Esophagus (tissue), 2 donors: ENCODE data around the gene RASSF4. TPM values are rescaled to one million over a fixed set of nuclear protein-coding genes. Genes with fewer than 3 reads are reported as not detected.
A peak's percentile ranks its signal among the peaks of the same experiment; 100 is the strongest.

Source experiments
- H3K27ac ChIP-seq, 2 donors: one replicate each; pipeline ENCODE4 v1.5.1; 2013; ENCODE audit warnings: low read depth in 2 of 2, mild to moderate bottlenecking in 2 of 2, inconsistent platforms in 1 of 2, low read length in 1 of 2, moderate library complexity in 1 of 2
- H3K27me3 ChIP-seq, 2 donors: one replicate each; pipeline ENCODE4 v1.6.1; 2013; ENCODE audit warnings: low read length in 2 of 2, control low read depth in 1 of 2, mild to moderate bottlenecking in 1 of 2; ENCODE audit not compliant: insufficient read depth in 2 of 2, control insufficient read depth in 1 of 2
- H3K36me3 ChIP-seq, 2 donors: one replicate each; pipeline ENCODE4 v1.6.1; 2013; ENCODE audit warnings: low read length in 1 of 2; ENCODE audit not compliant: control insufficient read depth in 2 of 2, insufficient read depth in 2 of 2
- H3K4me1 ChIP-seq, 2 donors: one replicate each; pipeline ENCODE4 v1.6.1; 2013; ENCODE audit warnings: low read length in 1 of 2; ENCODE audit not compliant: control insufficient read depth in 2 of 2, insufficient read depth in 2 of 2
- H3K4me3 ChIP-seq, 2 donors: one replicate each; pipeline ENCODE4 v1.5.1; 2013; ENCODE audit warnings: low read length in 2 of 2, mild to moderate bottlenecking in 2 of 2, low read depth in 1 of 2, moderate library complexity in 1 of 2
- H3K9me3 ChIP-seq, 2 donors: one replicate each; pipeline ENCODE4 v1.6.1; 2013; ENCODE audit warnings: mild to moderate bottlenecking in 2 of 2, low read depth in 1 of 2, low read length in 1 of 2, moderate library complexity in 1 of 2; ENCODE audit not compliant: control insufficient read depth in 2 of 2, insufficient read depth in 1 of 2
- WGBS, 2 donors: extraction: QIAGEN DNeasy Blood & Tissue Kit; methylation state at CpG; one replicate each; pipeline ENCODE4 v1.1.7; 2013; 5-methylcytosine and 5-hydroxymethylcytosine counted together
- polyA plus RNA-seq, 2 donors: library from polyadenylated mRNA; stranded (reverse); fragments of 200-250 nt; gene quantifications; one replicate each; pipeline ENCODE4 v1.2.3, GENCODE V29; 2013
- donor health status: healthy with polysubstance abuse.
- donor health status: Bipolar disorder and iron deficiency.

Gene RASSF4
- polyA plus RNA-seq, 2 donors = 3.6 to 3.7 TPM

DNA sequence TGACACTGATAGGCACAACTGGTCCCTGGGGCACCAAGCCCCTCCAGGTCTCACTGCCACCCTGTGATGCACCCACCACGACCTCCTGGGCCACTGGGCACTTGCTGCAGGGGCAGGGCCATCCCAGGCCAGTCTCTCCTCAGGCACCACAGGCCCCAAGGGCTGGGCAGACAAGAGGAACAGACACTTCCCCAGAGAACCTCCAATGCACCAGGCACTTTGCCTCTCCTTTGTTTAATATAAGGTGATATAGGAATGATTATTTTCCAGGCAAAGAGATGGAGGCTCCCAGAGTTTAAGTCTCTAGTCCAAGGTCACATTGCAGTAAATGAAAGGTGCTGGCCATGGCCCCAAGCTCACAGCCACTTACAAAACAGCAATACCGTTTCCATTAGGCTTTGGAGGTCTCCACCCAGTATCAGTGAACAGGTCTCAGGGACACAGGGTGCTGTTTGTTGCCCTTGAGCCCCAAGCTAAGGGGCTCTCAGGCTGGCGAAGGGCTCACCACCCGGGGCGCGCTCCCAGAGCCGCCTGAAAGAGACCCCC, 14.6 kb downstream of the RASSF4 start:
- H3K4me3 ChIP-seq = peak overlapping the region; percentile 42 to 45
- peak overlapping the region; percentile 69 to 77 for H3K27ac ChIP-seq
- H3K27me3 ChIP-seq = no peaks in the 10 kb centered on the region
- H3K9me3 ChIP-seq = no peaks in the 10 kb centered on the region
- H3K36me3 ChIP-seq = peaks cover 0 to 13% of the 10 kb centered on the region in 2 donors
- 39 to 46% methylated on average over 7 of the region's 7 CpGs for WGBS, 2 donors
- H3K4me1 ChIP-seq = peaks cover 10 to 12% of the 10 kb centered on the region in 2 donors

DNA sequence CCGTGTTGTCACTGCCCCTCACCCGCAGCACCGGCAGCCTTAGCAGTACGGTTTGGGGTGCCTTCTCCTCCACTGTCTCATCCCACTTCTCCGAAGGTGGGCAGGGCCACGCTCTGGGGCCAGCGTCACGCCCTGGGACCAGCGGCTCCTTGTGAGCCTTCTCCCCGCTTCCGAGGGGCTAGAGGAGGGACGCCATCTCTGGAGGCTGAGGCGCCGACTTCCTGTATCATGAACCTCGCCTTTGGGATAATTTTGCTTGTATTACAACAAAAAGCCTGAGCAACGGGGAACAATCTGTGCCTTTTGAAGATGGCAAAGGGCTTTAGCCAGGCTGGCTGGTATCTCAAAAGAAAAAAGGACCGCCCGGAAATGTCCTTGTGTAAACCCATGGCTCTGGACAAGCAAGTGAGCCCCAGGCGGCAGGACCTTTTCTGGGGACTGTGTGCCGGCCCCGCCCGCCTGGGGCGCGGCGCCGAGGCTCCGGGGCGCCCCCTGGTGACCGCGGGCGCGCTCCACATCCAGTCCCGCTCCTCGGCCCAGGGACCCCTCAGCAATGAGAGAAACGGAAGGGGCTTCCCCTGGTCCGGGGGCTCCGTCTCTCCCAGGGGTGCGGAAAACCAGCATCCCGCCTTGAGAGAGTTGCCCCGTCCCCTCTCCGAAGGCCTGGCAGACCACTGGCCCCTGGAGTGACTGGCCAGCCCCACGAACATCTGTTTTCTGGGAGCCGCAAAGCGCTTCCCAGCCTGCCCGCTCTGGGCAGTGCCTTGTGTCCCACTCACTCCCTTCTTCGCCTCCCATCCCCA, 15.2 kb downstream of the RASSF4 start:
- no peaks in the 10 kb centered on the region for H3K9me3 ChIP-seq
- H3K27ac ChIP-seq = peak overlapping the region; percentile 69 to 79
- 3 to 5% methylated on average over 43 to 46 of the region's 46 CpGs for WGBS, 2 donors
- H3K4me1 ChIP-seq = peaks cover 17 to 18% of the 10 kb centered on the region in 2 donors
- no peaks in the 10 kb centered on the region for H3K27me3 ChIP-seq
- peak overlapping the region; percentile 42 to 45 for H3K4me3 ChIP-seq
- H3K36me3 ChIP-seq = peaks cover 0 to 11% of the 10 kb centered on the region in 2 donors

DNA sequence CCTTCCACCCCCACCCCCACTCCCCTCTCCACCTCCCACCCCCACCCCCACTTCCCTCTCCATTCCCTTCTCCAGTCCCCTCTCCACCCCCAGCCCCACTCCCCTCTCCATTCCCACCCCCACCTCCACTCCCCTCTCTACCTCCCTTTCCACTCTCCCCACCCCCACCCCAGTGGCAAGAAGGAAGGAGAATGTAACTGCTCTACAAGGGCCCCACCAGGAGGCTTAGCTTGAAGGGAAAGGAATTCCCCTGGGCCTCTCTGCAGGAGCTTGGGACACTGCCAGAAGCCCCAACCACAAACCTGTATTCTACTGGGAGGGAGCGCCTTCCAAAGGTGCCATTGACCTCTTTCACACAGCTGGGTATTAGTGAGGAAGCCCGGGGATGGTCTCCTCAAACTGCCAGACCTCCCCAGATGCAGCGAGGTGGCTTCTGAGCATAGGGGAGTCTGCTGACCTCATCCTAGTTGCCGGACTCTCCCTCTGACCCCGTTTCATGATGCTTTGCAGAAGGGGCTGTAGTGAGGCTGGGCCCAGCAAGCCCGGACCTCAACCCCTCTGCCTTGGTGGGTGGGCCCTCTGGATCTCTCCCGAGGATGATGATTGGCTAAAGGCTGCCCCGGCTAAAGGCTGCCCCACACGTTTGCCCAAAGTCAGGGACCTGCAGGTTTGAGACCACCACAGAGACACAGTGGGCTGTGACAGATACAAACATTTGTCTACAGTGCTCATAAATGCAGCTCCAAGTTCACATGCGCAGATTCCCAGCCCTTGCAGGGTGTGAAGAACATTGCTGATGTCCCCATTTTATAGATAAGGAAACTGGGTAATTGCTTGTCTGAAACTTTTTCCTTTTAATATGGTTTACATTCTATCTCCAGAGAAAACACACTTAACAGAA, 16.1 kb downstream of the RASSF4 start:
- H3K27ac ChIP-seq = peak overlapping the region; percentile 29 to 79
- no peaks in the 10 kb centered on the region for H3K9me3 ChIP-seq
- H3K27me3 ChIP-seq = no peaks in the 10 kb centered on the region
- peaks cover 0 to 5% of the 10 kb centered on the region in 2 donors for H3K36me3 ChIP-seq
- H3K4me1 ChIP-seq = peaks cover 23 to 24% of the 10 kb centered on the region in 2 donors
- 49 to 50% methylated on average over 10 of the region's 10 CpGs for WGBS, 2 donors
- peak overlapping the region in 1 of 2 donors; percentile 18 for H3K4me3 ChIP-seq

DNA sequence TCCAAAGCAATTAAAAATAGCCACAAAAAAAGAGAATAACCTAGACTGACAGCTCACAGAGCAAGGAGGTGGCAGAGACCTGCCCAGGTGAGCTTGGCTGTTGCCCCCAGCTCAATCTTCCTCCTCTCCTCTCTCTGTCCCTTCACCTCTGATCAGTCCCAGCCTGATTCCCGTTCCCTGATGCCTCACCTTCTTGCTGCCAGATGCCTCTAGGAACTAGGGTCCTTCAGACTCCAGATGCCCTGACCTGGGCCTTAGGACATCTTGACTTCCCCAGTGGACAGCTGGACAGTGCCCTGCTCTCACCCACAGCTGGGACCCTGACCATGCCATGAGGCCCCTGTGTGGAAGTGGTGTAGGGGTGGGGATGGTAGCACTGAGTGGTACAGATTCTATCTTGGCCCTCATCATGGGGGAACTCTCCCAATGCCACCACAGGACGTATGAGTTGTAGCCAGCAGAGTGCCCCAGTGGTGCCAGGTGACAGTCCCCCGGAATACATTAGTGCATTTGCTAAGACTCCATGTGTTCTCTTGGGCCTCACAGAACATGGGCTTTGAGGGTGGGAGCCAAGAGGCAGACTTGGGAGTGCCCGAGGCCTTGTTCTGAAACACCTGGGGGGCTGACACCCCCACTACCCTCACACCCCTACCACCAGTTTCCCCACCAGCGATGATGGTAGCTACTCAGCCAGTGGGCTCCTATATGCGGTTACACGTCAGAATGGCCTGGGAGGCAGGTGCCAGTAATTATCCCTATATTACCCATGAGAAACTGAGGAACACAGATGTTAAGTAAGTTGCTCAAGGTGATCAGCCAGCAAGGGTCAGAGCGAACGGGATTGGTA, 17.0 kb downstream of the RASSF4 start:
- no peaks in the 10 kb centered on the region for H3K27me3 ChIP-seq
- H3K4me3 ChIP-seq = peak overlapping the region; percentile 36 to 59
- 72 to 77% methylated on average over 9 of the region's 9 CpGs for WGBS, 2 donors
- no peaks in the 10 kb centered on the region for H3K9me3 ChIP-seq
- H3K36me3 ChIP-seq = peaks cover 0 to 5% of the 10 kb centered on the region in 2 donors
- H3K4me1 ChIP-seq = peaks cover 24 to 27% of the 10 kb centered on the region in 2 donors
- H3K27ac ChIP-seq = peak overlapping the region in 1 of 2 donors; percentile 89

DNA sequence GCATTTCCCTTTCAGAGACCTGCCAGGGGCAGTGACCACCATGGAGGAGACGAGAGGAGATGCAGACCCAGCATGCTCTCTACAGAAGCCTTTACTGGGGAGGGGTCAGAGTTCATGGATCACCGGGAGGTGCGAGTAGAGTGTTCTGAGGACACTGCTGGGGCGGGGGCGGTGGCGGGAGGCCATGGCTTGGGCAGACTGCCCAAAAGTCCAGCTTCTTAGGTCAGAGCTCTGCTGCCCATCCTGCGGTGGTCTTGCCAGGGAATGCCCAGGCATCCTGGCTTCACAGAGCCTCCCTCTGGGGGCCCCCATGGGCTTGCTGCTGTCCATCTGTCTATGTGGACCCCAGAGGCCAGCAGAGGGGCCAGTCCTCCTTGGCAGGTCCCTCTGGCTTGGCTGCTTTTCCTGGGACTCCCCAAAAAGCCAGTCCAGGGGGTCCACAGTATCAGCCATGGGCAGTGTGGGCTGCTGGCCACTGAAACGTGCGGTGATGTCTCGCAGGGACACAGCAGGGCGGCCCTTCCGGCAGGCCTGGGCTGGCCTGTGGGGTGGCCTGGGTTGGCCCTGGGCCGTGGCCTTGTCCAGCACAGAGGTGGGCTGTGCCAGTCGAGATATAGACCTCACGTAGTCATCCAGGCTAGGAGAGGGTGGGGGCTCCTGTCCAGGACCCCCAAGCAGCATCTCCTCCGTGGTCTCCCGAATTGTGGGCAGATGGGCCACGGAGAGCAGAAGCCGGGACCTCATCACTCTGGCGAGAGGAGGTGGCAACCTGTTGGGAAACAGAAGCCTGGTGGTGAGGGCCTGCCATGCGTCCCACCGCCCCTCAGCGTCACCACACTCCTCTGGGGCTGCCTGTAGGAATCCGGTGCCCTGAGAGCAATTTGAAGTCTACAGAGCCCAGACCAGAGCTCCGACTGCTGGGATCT, 17.9 kb downstream of the RASSF4 start:
- H3K36me3 ChIP-seq = peaks cover 0 to 5% of the 10 kb centered on the region in 2 donors
- peak overlapping the region; percentile 63 to 89 for H3K27ac ChIP-seq
- peaks cover 26 to 36% of the 10 kb centered on the region in 2 donors for H3K4me1 ChIP-seq
- no peaks in the 10 kb centered on the region for H3K9me3 ChIP-seq
- 53 to 72% methylated on average over 25 of the region's 25 CpGs for WGBS, 2 donors
- no peaks in the 10 kb centered on the region for H3K27me3 ChIP-seq
- H3K4me3 ChIP-seq = peak overlapping the region; percentile 36 to 59

DNA sequence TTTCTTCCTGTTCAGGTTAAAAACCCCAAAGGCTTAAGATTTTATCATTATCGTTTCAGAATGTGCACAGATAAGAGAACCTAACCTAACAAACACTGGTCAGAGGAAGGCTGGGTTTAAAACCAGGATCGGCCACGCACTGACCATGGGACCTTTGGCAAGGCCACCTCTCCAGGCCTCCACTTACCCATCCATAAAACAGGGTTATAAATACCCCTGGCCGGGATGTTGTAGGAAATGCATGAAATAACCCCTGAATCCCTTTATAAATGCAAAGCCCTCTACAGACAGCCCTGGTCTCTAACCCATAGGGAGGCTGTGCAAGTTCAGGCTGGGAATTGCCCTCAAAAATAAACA, 18.6 kb downstream of the RASSF4 start:
- H3K36me3 ChIP-seq = peaks cover 0 to 5% of the 10 kb centered on the region in 2 donors
- H3K4me1 ChIP-seq = peaks cover 26 to 37% of the 10 kb centered on the region in 2 donors
- peak overlapping the region; percentile 63 to 89 for H3K27ac ChIP-seq
- H3K27me3 ChIP-seq = no peaks in the 10 kb centered on the region
- no peaks in the 10 kb centered on the region for H3K9me3 ChIP-seq
- peak overlapping the region; percentile 36 to 59 for H3K4me3 ChIP-seq
- WGBS, 2 donors = 27 to 36% methylated on average over 4 of the region's 4 CpGs

DNA sequence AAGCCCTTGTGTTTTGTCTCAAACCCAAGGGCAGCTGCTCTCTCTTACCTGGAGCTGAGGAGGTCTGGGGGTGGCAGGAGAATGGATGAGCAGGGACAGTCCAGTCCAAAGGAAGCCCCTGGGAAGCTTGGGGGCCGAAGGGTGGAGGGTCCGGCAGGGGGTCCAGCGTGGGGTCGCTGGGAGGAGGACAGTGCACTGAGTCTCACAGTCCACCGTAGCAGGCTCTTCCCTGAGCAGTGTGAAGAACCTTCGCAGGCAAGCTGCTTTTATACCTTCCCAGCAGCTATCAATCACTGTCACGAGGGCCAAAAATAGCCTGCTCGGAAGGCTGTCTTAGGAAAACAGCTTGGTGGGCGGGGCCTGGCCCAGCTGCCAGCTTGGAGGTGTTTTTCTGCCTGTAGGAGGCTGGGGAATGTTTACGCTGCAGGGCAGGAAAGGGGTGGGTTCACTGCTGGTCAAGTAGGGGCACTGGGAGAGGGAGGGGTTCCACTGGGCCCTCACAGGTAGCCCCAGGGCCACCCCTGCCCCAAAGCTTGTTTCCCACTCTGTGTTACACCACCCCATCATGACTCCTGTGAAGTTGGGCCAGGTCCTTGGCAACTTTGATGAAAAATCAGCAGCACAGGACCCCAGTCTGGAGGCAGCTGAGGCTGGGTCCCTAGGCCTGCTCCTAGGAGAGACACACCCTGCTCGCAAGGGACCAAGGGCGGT, 19.1 kb downstream of the RASSF4 start, which contains the start of gene DEPP1:
Gene DEPP1 (minus strand): TSS at position 240 of the 711 bp plus-strand sequence. CDS start 779 bp downstream, outside the sequence.
- Histone ChIP-seq H3K9me3 (no peaks in the 10 kb centered on the region), H3K4me3 (peak within 1 kb of the TSS; percentile 36 to 59), H3K27me3 (no peaks in the 10 kb centered on the region), H3K4me1 (peaks cover 26 to 40% of the 10 kb centered on the region in 2 donors), H3K36me3 (peaks cover 0 to 5% of the 10 kb centered on the region in 2 donors), H3K27ac (peak within 1 kb of the TSS; percentile 63 to 89)
- WGBS, 2 donors = 15 to 20% methylated on average over 12 of the region's 12 CpGs
